ENCODE measurements around the gene CALCOCO1. TPM values are rescaled to one million over a fixed set of nuclear protein-coding genes. Genes with fewer than 3 reads are reported as not detected.
A peak's percentile ranks its signal among the peaks of the same experiment; 100 is the strongest.

The CALCOCO1 gene
- total RNA-seq, 1 donor from 2014 or later = 35.3 TPM

DNA sequence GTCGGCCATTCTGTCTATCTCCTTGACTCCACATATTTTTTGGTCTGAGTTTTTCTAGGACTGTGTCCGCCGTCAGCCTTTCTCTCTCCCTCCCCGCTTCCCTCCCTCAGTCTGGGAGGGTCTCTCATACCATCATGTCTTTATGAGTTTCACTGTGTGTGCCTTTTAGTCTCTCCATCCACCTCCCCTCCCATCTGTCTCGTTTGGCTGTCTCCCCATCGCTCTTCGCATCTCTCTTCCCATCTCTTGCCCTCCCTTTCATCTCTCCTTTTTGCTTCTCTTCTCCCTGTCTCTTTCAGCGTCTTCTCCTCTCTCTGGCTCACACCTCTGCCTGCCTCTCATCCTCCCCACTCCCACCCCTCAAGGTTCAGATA is 31.5 kb upstream of the CALCOCO1 start:
- H3K27me3 ChIP-seq (ENCODE audit: control insufficient read depth, insufficient read depth, low read length) = peaks cover 26% of the 10 kb centered on the region
- no peaks in the 10 kb centered on the region for H3K36me3 ChIP-seq (ENCODE audit: control insufficient read depth, insufficient read depth, low read length)
- H3K4me3 ChIP-seq (ENCODE audit: low read depth, low read length) = no peak overlapping the region
- TF ChIP-seq, protein P1, sequence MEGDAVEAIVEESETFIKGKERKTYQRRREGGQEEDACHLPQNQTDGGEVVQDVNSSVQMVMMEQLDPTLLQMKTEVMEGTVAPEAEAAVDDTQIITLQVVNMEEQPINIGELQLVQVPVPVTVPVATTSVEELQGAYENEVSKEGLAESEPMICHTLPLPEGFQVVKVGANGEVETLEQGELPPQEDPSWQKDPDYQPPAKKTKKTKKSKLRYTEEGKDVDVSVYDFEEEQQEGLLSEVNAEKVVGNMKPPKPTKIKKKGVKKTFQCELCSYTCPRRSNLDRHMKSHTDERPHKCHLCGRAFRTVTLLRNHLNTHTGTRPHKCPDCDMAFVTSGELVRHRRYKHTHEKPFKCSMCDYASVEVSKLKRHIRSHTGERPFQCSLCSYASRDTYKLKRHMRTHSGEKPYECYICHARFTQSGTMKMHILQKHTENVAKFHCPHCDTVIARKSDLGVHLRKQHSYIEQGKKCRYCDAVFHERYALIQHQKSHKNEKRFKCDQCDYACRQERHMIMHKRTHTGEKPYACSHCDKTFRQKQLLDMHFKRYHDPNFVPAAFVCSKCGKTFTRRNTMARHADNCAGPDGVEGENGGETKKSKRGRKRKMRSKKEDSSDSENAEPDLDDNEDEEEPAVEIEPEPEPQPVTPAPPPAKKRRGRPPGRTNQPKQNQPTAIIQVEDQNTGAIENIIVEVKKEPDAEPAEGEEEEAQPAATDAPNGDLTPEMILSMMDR (IDR thresholded peaks at IDR 0.05; ENCODE audit: insufficient read depth, low read length, severe bottlenecking) = no peak
- no peak for FAIRE-seq
- no peak for DNase-seq (ENCODE audit: low read depth)

DNA sequence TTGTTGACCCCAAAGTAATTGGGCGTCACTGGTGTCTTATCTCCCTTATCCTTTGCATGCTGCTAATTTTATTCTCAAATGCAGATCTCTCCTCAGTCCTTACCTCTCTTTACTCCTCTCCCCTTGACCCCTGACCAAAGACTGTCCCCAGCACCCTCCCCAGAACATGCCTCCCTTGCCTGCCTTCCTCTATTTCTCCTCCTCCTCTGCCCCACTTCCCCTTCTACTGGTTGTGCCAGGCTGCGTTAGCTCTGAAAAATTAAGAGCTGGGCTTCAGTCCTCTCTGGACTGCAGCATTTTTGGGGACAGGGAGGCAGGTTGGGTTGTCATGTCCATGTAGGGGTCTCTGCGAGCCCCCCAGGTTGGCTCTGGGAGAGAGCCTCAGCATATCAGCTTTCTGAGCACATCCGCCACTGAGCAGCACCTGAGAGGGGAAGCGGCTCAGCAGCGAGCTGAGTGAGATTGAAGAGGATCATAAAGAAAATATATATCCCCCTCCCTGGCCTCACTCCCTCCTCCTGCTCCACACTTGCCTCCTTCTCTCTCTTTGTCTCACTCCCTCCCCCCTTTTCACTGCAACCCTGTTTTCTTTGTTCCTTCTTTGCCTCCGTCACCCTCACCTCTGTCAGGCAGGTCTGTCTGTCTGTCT is 31.0 kb upstream of the CALCOCO1 start:
- DNase-seq (ENCODE audit: low read depth) (no peak), FAIRE-seq (no peak)
- peaks cover 29% of the 10 kb centered on the region for H3K27me3 ChIP-seq (ENCODE audit: control insufficient read depth, insufficient read depth, low read length)
- TF ChIP-seq, protein P1 (IDR thresholded peaks at IDR 0.05; ENCODE audit: insufficient read depth, low read length, severe bottlenecking) = no peak
- no peak overlapping the region for H3K4me3 ChIP-seq (ENCODE audit: low read depth, low read length)
- H3K36me3 ChIP-seq (ENCODE audit: control insufficient read depth, insufficient read depth, low read length) = no peaks in the 10 kb centered on the region

DNA sequence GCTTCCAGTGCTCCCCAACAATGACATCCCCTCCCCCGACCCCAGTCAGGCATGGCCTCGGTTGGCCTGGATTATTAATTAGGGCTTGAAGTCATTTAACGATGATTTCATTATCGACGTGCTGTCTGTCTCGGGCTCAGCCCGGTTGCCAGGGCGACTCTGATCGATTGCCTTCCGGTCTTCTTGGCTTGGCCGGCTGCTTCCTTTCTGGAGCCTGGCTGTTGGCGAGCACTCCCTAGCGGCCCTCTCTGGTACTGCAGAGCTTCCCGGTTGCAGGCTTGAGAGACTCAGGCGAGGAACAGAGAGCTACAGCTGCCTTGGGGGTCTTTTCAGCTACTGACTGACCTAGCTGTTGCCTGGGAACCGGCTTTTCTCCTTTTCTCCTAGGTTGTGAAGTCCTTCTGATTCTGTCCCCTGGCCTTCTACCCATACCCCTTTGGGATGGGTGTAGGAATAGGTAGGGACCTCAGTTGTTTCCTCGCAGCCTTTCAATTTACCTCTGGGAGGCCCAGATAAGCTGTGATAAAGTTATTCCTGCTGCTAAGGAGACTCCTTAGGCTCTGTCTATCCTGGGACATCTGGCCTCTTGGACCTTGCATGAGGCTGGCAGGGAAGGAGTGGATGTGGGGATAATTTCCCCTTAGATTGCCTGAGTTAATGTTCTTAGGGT is 30.0 kb upstream of the CALCOCO1 start:
- Histone ChIP-seq H3K36me3 (ENCODE audit: control insufficient read depth, insufficient read depth, low read length) (no peaks in the 10 kb centered on the region), H3K27me3 (ENCODE audit: control insufficient read depth, insufficient read depth, low read length) (peaks cover 36% of the 10 kb centered on the region), H3K4me3 (ENCODE audit: low read depth, low read length) (no peak overlapping the region)
- DNase-seq (ENCODE audit: low read depth) (peak; percentile 45), FAIRE-seq (no peak)
- TF ChIP-seq, protein P1 (IDR thresholded peaks at IDR 0.05; ENCODE audit: insufficient read depth, low read length, severe bottlenecking) = peak; percentile 90

DNA sequence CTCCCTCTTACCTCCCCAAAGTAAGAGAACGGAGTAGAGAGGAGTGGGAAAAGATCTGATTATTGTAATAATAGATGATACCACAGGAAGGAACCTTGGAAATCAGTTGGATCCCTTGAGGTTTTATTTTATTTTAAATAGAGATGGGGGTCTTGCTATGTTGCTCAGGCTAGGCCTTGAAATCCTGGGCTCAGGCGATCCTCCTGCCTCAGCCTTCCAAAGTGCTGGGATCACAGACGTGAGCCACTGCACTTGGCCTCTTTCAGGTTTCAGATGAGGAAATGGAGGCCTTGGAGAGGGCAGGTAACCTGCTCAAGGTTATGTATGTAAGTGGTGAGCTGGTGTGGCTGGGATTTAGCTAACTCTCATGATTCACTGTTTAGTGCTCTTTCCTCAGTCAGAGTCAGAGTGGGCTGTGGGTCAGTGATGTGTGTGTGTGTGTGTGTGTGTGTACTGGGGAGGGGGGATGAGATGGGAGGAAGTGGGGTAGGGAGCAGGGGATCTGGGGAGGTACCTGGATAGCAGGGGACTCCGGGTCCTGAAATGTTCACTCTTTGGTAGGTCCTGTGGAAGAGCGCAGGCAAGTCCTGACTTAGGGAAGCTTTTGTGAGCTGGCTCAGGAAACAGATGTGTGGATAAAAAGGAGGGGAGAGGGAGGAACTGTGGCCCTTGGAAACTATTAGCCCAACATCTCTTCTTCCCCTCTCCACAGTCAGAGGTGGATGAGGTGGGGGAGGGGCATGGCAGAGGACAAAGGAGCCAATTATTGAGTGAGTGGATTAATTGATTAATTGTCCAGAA is 29.2 kb upstream of the CALCOCO1 start:
- TF ChIP-seq, protein P1 (IDR thresholded peaks at IDR 0.05; ENCODE audit: insufficient read depth, low read length, severe bottlenecking) = no peak
- H3K27me3 ChIP-seq (ENCODE audit: control insufficient read depth, insufficient read depth, low read length) = peaks cover 43% of the 10 kb centered on the region
- no peak for FAIRE-seq
- no peaks in the 10 kb centered on the region for H3K36me3 ChIP-seq (ENCODE audit: control insufficient read depth, insufficient read depth, low read length)
- DNase-seq (ENCODE audit: low read depth) = no peak
- no peak overlapping the region for H3K4me3 ChIP-seq (ENCODE audit: low read depth, low read length)

DNA sequence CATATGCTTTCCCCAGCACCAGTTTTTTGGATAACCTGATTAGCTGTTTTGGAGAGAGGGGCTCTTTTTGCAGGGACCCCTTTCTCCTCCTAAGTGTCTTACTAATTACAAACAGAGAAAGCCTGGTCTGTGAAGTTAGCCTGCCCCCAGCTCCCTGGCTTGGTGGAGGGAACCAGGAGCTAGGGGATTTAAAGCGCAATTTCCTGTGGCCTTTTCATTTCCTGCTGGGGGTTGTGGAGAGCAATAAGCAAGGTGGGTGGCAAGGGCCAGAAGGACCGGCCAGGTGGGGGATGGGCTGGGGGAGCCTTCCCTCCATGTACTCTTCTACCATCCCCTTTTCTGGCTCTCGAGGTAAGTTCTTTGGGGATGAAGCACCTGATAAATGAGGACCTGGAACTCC is 28.6 kb upstream of the CALCOCO1 start:
- TF ChIP-seq, protein P1 (IDR thresholded peaks at IDR 0.05; ENCODE audit: insufficient read depth, low read length, severe bottlenecking) = no peak
- no peak overlapping the region for H3K4me3 ChIP-seq (ENCODE audit: low read depth, low read length)
- FAIRE-seq = no peak
- H3K36me3 ChIP-seq (ENCODE audit: control insufficient read depth, insufficient read depth, low read length) = no peaks in the 10 kb centered on the region
- DNase-seq (ENCODE audit: low read depth) = no peak
- H3K27me3 ChIP-seq (ENCODE audit: control insufficient read depth, insufficient read depth, low read length) = peaks cover 47% of the 10 kb centered on the region
